Stimulated activated CD4-positive, alpha-beta T cell treated with anti-CD3 and anti-CD28 coated beads, Interleukin-15, amount 100 ng/mL, for 48 hours (primary cell): ENCODE measurements around the gene TXNRD2.
"Not testable (repeated sequence)": the region's sequence is repeated elsewhere in the genome, so short reads cannot be mapped to it uniquely, and the experiment has no call there.

Experiments used
- DNase-seq, 2 donors: peaks; one replicate each; pipeline ENCODE4 v3.0.0-alpha.2; 2020; ENCODE audit warnings: low read depth in 2 of 2

The TXNRD2 gene

GRCh38 chr22:19923914-19924513 is 17.6 kb downstream of the TXNRD2 start:
- DNase-seq = no peak

GRCh38 chr22:19921544-19922081 is 20.0 kb downstream of the TXNRD2 start:
- no peak for DNase-seq

GRCh38 chr22:19919701-19920363 is 21.8 kb downstream of the TXNRD2 start:
- no peak for DNase-seq

- DNase-seq = no peak
These were observed 23.1 kb downstream of the TXNRD2 start for GRCh38 chr22:19918332-19919106.

GRCh38 chr22:19917389-19918138 is 24.1 kb downstream of the TXNRD2 start:
- no peak for DNase-seq

- DNase-seq = no peak
These were observed 24.7 kb downstream of the TXNRD2 start for GRCh38 chr22:19916941-19917340.

GRCh38 chr22:19916006-19916405 is 25.6 kb downstream of the TXNRD2 start:
- no peak for DNase-seq

GRCh38 chr22:19915287-19915954 is 26.2 kb downstream of the TXNRD2 start:
- no peak for DNase-seq

- DNase-seq = no peak
These were observed 27.2 kb downstream of the TXNRD2 start for GRCh38 chr22:19914201-19914943.

- DNase-seq = no peak
These were observed 28.2 kb downstream of the TXNRD2 start for GRCh38 chr22:19913337-19913936.

- no peak for DNase-seq
These were observed 29.2 kb downstream of the TXNRD2 start for GRCh38 chr22:19912271-19912999.

- no peak for DNase-seq
These were observed 29.9 kb downstream of the TXNRD2 start for GRCh38 chr22:19911540-19912270.

GRCh38 chr22:19910180-19910744 is 31.4 kb downstream of the TXNRD2 start:
- no peak for DNase-seq

GRCh38 chr22:19909350-19910179 is 32.1 kb downstream of the TXNRD2 start:
- DNase-seq = peak; percentile 58 to 73

GRCh38 chr22:19907902-19908301 is 33.7 kb downstream of the TXNRD2 start:
- DNase-seq = not testable (repeated sequence)

- not testable (repeated sequence) for DNase-seq
These were observed 34.8 kb downstream of the TXNRD2 start for GRCh38 chr22:19906864-19907263.
